Right lobe of liver (tissue), 4 donors: ENCODE measurements around the gene SSBP3.

Experiments used
- CTCF ChIP-seq, 4 donors: fragments of 200-600 bp in 3 of 4; fragments of 450-650 bp in 1 of 4; IDR thresholded peaks; one replicate each; pipeline versions ENCODE4 v1.5.1 to v1.8.0; 2016 to 2022; ENCODE audit warnings: antibody characterized with exemption in 4 of 4, mild to moderate bottlenecking in 2 of 4
- POLR2A ChIP-seq: fragments of 450-650 bp; IDR thresholded peaks from one replicate; pipeline ENCODE4 v1.6.1; 2017; ENCODE audit warnings: antibody characterized with exemption, mild to moderate bottlenecking
- donor health status: DM: no; HTN: no; CAD: no.
- donor health status: DM: no; HTN: no; CAD: no.
- donor health status: DM: no; HTN: yes; CAD: no.

- TF ChIP-seq POLR2A (no peak), CTCF (IDR thresholded peaks at IDR 0.05) (no peak)
Observed at GRCh38 chr1:54314696-54315095, 91.5 kb downstream of the SSBP3 start.
